ENCODE results near the gene ABCB4. TPM values are rescaled to one million over a fixed set of nuclear protein-coding genes. Genes with fewer than 3 reads are reported as not detected.

ABCB4 gene
- total RNA-seq, 4 donors from 2014 or later, result 0.17 to 4.3 (median 3.7) TPM; not detected in 1

DNA sequence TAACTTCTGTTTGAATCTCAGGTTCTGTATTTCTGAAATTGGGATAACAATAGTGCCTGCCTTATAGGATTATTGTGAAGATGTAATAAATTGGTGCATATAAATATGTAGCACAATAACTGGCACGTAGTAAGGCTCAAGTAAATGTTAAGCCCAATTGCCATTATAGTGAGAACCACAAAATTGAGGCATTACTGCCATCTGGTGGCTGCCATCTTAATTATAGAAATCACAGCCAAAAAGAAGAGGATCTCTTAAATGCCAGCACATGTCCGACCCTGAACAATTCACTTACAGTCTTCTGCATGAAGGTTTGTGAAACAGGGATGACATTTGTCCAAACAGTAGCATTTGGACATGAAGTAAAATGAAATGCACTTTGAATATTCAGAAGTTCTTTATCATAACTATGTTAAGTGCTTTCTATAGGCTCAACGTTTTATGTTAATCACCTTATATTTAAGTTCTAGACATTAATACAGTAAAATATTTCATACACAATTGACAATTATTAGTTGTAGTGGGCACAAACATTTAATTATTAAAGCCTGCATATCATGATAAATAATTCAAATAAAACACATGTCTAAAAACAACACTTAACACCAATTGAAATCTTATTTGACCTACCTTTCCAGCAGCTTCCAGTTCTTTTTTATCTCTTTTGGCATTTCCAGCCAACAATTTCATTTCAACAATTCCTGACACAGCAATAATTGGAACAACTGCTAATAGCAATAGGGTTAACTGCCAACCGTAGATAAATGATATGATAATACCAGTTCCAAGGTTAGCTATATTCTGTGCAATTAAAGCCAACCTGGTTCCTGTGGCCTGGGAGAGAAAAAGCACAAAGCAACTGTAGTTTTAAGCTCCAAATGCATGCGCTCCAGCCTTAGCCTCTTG, 58.5 kb downstream of the ABCB4 start:
- DNase-seq, result peak; percentile 53 to 57
- 52 to 53% methylated on average over 5 of the region's 5 CpGs for WGBS, 2 donors

DNA sequence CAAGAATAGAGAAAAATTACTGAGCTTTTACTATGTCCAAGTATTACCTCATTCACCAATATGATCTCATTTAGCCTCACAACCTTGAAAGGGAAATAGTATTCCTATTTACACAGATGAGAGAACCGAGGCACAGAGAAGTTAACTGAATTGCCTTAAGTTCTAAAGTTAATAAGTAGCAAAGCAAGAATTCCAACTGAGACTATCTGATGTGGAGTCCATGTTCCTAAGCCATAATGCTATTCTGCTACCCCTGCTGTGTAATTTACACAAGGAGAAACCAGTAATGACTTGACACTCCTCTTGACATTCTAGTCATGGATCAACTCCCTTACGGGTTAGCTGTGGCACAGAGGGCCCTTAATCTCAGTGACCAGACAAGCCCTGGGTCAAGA, 60.7 kb downstream of the ABCB4 start:
- intact Hi-C loops (cut with DNase I), result no loop called here
- TF ChIP-seq, protein P1, sequence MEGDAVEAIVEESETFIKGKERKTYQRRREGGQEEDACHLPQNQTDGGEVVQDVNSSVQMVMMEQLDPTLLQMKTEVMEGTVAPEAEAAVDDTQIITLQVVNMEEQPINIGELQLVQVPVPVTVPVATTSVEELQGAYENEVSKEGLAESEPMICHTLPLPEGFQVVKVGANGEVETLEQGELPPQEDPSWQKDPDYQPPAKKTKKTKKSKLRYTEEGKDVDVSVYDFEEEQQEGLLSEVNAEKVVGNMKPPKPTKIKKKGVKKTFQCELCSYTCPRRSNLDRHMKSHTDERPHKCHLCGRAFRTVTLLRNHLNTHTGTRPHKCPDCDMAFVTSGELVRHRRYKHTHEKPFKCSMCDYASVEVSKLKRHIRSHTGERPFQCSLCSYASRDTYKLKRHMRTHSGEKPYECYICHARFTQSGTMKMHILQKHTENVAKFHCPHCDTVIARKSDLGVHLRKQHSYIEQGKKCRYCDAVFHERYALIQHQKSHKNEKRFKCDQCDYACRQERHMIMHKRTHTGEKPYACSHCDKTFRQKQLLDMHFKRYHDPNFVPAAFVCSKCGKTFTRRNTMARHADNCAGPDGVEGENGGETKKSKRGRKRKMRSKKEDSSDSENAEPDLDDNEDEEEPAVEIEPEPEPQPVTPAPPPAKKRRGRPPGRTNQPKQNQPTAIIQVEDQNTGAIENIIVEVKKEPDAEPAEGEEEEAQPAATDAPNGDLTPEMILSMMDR (IDR thresholded peaks at IDR 0.05), result no peak
- no peak for TF ChIP-seq POLR2A (IDR thresholded peaks at IDR 0.05)
- Histone ChIP-seq H3K9me3 (no peaks in the 10 kb centered on the region), H3K4me1 (peaks cover 3 to 15% of the 10 kb centered on the region in 2 donors), H3K27me3 (no peaks in the 10 kb centered on the region), H3K4me3 (replicated peaks in 1 of 3) (no peak overlapping the region), H3K27ac (no peak overlapping the region), H3K36me3 (no peaks in the 10 kb centered on the region)
- 53 to 56% methylated on average over 2 of the region's 2 CpGs for WGBS, 2 donors
- peak in 1 of 2 donors; percentile 12 for DNase-seq

More for the DNA sequence above, 58.5 kb downstream of the ABCB4 start:
- Histone ChIP-seq H3K4me3 (replicated peaks in 1 of 3) (no peak overlapping the region), H3K27me3 (no peaks in the 10 kb centered on the region), H3K27ac (no peak overlapping the region), H3K4me1 (peaks cover 3 to 15% of the 10 kb centered on the region in 2 donors), H3K9me3 (no peaks in the 10 kb centered on the region), H3K36me3 (no peaks in the 10 kb centered on the region)
- intact Hi-C loops (cut with DNase I), result loop anchor here (2.0 kb wide), 1 partner anchor 104 kb away; no protein-coding TSS in a partner anchor
- TF ChIP-seq POLR2A (IDR thresholded peaks at IDR 0.05), result no peak
- TF ChIP-seq, protein P1 (IDR thresholded peaks at IDR 0.05), result peak in 5 of 6 experiments; percentile 44 to 83 (median 66)

DNA sequence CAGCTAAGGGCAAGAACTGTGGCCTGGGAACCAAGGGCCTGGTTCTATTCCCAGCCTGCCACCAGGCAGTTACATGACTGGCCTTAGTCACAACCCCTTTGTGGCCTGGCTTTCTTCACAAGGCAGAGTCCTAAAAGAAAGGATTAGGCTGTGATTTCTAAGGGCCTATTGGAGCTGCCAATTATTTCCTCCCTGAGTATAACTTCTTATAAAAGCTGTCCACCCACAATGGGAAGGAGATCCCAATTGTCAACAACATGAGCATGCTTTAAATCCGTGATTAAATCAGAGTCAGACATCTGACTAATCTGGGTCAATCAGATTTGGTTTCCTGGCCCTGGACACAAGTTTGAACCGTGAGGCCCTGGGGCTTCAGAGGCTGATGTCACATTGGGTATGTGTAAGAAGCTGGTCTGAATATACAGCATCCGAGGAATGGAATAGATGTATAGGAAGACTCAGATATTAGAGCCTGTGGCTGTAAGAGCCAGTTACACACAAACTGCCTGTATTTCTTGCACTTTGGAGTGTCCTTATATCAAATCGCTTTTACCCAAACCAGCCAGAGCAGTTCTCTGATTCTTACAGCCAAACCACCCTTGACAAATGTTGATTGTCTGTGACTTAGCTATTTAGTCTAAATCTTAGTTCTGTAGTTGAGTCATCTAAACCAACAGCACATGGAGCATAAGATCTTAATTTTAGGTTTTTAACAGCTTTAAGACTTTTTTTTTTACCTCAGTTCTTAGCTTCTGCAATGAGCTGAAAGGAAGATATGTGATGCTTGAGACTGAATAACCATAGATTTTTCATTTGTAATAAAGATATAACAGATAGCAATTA, 61.3 kb downstream of the ABCB4 start:
- H3K27ac ChIP-seq, result peak overlapping the region in 2 of 3 donors; percentile 0 to 25
- WGBS, 2 donors, result 48 to 69% methylated on average over 4 of the region's 4 CpGs
- intact Hi-C loops (cut with DNase I), result no loop called here
- TF ChIP-seq, protein P1 (IDR thresholded peaks at IDR 0.05), result no peak
- no peak for TF ChIP-seq POLR2A (IDR thresholded peaks at IDR 0.05)
- no peak overlapping the region for H3K4me3 ChIP-seq (replicated peaks in 1 of 3)
- no peaks in the 10 kb centered on the region for H3K27me3 ChIP-seq
- no peak for DNase-seq
- H3K4me1 ChIP-seq, result peaks cover 3 to 15% of the 10 kb centered on the region in 2 donors
- H3K36me3 ChIP-seq, result no peaks in the 10 kb centered on the region
- no peaks in the 10 kb centered on the region for H3K9me3 ChIP-seq

DNA sequence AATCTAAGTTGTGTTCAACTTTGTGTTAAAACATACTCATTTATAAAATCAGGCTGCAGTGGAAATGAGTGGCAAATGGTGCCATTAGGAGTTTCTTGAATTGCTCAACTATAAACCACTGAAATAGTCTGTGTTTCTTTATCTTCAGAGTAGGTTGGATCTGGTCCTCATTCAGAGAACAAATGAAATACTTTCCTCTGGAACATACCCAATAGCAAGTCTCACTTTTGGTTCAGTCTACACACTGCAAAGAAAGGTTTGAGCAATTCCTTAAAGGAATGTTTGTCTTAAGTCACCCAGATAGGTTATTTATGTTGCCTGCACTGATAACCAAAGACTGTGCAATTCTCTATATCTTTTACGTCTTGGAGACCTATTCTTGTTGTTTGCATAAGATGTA, 62.5 kb downstream of the ABCB4 start:
- no peaks in the 10 kb centered on the region for H3K27me3 ChIP-seq
- no peak overlapping the region for H3K27ac ChIP-seq
- peaks cover 3 to 15% of the 10 kb centered on the region in 2 donors for H3K4me1 ChIP-seq
- 95 to 98% methylated on average over 1 of the region's 1 CpG for WGBS, 2 donors
- H3K9me3 ChIP-seq, result no peaks in the 10 kb centered on the region
- no peak for DNase-seq
- no peak for TF ChIP-seq POLR2A (IDR thresholded peaks at IDR 0.05)
- TF ChIP-seq, protein P1 (IDR thresholded peaks at IDR 0.05), result no peak
- H3K4me3 ChIP-seq (replicated peaks in 1 of 3), result no peak overlapping the region
- H3K36me3 ChIP-seq, result no peaks in the 10 kb centered on the region
- intact Hi-C loops (cut with DNase I), result no loop called here

Data from thyroid gland (tissue), 4 donors.